HG03571 (cell line): ENCODE measurements around the gene QTRT2.

Experiments
- ATAC-seq: cut with Tn5 transposase; IDR thresholded peaks from one replicate; pipeline ENCODE4 v1.9.1; 2021; ENCODE audit not compliant: unreplicated experiment

Gene QTRT2

DNA sequence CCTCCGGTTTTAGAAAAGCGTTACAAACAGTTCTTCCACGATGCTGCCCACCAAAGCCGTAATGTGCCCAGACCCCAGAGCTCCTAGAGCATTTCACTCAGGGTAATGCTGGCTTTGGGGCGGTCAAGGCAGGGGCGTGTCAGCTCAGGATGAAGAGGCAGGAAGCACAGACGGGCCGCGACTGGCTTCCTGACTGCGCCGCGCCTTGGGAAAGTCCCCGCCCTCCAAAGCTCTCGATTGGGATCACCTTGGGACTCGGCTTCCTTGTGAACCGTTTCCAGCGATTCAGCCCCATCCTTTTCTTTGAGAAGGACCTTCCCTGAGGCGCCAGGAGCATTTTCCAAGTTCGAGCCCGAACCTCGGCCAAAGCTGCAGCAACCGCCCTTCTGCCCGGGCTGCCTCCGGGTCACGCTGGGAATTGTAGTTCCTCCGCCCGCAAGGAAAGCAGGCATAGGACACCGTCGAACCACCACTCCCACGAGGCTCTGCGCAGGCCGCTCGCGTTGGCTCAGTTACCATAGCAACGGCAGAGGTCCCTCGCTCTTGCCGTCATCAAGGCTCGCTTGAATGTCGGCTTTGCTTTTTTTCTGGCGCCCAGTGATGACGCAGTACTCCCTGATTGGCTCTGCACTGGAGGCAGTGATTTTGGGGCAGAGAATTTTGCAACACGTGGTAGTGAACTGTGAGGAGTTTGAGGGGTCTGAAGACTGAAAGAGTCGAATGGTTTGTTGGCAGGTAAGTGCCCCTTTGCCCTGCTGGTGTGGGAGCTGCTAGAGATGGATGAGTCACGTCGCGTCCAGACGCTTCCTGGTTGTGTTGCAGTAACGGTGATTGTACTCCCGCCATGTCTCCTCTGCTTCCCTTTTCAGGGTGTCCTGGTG is at the start of gene QTRT2, which contains the start of gene CCDC191:
QTRT2 (plus strand) TSS at position 608 of the 881 bp plus-strand sequence. CDS start 8,521 bp downstream, outside the sequence.
CCDC191 (minus strand) TSS at position 397 of the 881 bp plus-strand sequence; CDS start at position 337, 60 bp downstream.
- ATAC-seq: peak; percentile 97

DNA sequence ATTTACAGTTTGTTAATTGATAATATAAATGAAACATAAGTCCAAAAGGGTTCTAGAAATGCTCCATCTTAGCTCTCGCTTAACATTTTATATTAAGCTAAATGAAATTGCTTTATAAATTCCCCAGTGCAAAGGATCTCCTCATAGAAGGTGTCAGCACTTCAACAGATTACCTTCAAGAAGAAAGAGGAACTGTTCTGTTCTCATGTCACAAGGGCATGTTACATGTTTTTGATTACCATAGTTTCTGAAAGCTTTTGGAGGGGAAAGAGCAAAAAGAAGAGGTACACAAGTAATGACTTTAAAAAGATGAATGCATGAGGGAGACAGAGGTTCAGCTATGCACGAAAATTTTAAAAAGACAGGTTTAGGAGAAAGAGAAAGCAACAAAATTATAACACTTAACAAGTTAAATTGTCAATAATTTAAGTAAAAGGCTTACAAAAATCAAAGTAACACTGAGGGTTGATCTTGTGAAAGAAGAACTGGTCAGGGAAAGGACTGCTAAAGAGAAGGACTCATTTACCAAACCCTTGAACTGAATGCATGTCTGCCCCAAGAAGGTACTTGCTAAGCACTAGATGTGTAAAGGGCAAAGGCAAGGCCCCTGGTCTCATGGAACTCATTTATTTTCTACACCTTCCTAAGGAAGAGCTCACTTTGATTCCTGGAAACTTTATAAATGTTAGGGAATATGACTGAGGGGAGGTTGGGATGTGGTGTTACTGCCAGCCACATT is 45.3 kb upstream of the QTRT2 start:
- no peak for ATAC-seq

DNA sequence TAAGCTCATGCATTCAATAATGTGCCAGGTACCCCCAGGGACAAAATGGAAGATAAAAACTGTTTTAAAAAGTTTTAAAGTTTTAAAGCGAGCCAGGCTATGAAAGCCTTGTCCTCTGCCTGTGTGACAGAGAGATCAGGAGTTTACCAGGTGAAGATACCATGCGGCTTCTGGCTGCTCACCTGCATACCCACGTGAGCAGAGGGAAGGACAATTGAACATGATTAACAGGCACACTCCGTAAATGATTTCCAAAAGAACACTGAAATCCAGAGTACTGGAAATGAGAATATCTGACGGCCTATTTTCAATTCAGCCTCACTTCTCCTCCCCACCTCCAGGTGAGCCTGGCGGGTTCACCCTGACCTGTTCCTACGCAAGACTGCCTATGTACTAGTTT is 42.3 kb upstream of the QTRT2 start:
- ATAC-seq: no peak

DNA sequence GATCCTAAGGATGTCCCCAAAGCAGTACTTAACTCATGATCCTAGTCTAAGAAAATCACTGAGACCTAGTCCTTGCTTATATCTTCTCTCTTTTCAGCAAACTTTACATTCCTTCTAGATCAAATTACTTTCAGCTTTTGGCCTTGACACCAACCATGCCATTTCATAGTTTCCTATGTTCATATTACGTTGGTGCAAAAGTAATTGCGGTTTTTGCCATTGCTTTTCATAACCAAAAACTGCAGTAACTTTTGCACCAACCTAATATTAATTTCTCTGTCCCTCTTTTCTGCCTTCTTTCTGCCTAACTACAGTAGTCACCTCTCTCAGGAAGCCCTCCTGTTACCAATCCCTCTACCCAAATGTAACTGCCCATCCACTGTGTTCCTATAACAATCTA is 37.1 kb upstream of the QTRT2 start:
- ATAC-seq: no peak

DNA sequence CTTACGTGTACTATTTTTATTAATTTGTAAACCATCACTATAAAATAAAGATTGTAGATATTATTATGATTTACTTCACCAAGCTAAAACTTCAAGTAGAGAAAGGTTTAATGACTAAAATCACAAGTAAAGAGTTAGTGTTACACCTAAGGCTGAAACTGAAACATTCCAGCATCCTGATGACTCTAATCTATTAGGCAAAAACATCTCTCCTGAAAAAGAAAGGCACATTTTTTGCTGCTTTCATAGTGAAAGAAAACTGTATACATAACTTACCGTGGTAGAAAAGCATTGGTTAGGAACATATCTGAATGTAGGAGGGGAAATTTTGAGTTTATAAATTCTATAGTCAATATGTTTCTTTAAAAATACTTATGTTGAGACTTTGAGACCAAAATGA is 35.6 kb upstream of the QTRT2 start:
- ATAC-seq: no peak

DNA sequence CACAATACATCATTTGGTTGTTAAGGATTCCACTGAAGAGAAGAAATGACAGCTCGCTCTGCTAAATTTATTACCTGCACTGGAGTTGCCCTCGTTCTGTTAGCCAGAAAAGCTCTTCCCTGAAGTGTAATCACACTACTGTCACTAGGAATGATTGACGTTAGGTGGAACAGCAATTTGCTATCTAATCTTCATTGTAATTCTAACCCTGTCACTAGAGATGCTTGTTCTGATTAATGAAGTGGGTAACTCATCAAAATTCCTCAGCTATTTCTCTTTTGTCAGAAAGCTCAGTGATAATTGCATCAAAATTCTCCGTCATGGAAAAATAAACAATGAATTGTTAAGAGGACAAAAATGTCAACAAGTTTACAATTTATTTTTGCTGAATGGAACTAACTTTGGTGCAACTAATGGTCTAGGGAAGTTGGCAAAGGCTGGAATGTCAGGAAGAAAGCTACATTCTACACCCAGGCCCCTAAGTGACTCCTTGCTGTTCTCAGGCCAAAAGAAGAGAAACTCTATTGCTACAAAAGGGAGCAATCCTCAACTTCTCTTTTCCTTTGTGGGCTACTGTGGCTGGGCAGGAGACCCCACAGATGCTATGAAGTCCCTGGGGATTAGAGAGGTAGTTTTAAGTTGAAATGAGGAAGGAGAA is 34.3 kb upstream of the QTRT2 start:
- ATAC-seq: no peak

DNA sequence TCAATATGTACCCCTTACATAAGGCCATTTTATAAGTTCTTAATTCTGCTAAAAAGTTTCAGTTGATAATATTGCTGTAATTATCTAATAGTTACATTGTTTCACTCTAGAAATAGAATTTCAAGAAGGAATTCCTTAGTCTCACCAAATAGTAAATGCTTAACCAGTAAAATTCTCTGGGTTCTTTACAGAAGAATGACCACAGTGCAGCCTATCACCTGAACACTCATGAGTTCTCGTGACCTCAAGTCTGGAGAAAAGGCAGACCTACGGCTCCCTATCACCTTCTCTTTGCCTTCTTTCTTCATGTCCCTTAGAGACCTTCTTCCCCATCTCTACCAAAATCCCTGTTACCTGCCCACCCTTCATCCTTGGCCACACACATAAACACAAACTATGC is 31.1 kb upstream of the QTRT2 start:
- no peak for ATAC-seq

DNA sequence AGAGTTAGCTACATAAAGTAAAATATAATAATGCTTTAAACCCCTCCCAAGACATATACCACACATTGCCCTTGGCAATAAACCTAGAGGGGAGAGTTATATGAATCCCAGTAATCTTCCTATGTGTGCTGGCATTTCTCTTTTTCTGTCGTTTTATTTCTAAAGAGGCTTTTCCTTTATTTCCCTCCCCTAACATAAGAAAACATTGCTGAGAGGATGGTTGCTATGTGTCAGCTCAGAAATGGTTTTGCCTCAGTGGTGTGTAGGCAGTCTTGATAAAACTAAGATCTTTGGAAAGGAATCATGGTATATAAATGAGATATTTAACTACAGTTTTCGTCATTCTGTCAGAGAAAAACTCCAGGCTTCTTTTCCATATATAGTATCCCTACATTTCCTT is 30.2 kb upstream of the QTRT2 start:
- no peak for ATAC-seq

DNA sequence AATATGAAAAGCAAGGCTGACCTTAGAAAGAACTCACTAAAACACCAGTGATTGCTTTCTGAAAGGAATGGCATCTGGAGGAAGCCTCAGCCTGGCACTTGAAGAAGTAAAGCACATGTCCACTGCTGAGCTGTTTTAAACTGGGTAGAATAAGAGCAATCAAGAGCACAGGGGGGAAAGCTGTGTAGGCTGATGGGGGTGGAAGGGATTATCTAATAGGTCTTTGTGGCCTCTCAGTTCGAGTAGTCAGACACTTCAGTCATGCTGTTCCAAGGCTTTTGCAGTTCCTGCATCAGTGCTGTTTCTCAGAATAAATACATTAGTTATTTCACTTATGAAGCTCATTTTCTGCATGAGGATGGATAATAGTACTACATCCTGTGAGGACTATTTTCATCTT is 22.8 kb upstream of the QTRT2 start:
- ATAC-seq: no peak

DNA sequence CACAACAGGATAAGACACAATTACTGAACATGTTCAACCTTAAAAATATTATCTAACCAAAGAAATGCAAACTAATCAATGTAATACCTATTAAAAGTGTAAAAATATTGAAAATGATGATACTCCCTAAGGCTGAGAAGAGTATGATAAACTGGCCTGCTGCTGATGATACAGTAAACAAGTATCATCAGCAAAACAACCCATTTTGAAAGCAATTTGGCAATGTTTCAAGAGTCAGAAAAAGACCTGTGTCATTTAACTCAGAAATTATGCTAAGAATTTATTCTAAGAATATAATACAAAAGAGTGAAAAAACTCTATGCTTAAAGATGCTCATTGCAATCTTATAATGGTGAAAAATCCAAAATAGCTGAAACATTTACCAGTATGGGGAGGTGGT is 22.3 kb upstream of the QTRT2 start:
- no peak for ATAC-seq

DNA sequence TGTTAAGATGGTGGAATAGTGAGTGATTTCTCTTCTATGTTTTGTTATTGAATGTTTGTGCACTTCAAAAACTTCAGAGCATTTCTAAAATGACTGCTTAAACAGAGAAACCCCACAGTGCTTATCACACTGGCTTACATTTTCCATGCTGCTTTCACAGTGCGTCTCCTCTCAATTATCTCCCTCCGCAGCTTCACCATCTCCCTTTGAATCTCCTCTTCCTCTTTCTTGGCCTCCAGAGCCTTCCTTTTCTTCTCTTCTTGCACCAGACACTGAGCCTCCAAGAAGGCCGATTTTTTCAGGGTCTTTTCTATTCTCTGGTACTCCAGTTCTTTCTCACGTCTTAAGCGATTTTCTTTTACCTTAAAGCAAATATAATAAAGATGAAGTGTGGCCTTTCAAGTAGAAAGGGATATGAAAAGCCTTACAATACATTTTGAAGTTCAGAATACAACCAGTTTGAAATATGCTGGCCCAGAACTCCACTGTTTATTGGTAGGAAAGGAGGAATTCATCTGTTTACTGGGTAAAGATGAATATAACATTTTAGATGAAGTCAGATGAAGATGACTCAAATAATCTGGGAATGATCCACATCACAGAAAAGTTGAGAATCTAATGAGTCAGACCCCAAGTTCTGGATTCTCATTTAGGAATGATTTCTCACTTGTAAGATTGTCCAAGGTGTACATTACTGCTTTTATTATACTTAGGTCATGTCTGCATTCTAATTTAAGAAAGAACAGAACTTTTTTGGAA is 21.6 kb upstream of the QTRT2 start:
- ATAC-seq: no peak

DNA sequence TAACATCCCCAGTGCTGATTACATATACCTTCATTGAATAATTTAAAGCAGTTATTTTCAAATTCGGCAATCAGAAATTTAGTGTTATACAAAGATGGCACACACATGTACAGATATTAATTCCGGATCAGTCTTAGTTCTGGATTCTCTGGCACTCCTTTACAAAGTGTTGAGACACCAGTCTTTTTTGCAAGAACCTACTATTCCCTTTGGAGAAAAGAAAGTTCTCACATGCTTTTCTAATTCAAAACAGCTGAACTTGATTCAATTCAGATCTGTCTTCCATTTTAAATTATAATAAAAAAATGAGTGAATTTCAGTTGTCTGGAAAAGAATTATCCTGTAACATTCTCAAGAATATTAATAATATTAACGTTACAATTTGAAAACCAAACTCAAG is 20.6 kb upstream of the QTRT2 start:
- no peak for ATAC-seq

DNA sequence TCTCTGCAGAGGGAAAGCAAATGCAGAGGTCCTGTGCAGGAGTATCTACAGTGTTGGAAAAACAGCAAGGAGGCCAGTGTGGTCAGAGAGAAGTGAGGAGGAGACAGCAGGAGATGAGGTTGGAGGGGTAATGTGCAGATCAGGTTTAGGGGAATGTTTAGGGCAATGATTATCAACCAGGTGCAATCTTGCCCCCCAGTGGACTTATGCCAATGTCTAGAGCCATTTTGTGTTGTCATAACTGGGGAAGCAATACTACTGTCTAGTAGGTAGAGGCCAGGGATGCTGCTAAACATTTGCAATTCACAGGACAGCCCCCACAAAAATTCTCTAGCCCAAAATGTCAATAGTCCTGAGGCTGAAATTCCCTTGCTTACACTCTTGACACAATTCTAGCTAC is 13.3 kb upstream of the QTRT2 start:
- ATAC-seq: no peak

DNA sequence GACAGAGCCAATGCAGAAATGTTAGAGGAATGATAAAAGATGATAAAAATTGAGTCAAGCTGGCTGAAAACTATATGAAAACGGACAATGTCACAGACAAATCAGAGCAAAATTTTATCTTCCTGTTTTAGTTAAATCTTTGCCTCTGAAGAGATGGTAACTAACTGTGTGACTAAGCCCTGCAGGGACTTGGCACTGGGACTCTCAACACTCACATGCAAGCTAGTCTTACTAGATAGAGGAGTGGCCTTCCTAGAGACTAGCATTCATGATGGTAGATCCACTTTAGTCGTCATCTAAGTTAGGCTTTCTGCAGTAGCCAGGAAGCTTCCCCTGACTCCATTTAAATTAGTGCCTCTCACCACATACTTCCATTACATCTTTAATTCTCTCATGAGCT is 4.3 kb upstream of the QTRT2 start:
- ATAC-seq: no peak

DNA sequence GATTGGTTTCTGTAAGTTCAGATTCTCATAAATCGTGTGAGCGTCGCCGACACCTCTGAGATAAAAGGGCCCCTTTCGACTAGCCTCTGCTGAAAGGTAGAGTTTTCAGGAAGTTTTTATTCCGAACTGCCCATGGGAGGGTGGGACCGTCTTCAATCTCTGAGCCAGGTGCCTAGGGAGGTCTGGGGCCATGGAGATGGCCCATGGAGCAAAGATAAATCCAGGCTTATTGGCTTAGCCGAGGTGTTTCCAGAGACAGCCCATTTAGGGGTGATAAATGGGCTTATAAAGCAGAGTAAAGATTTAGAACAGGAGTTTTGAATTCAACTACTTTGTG is 442 bp downstream of the QTRT2 start:
- ATAC-seq: peak; percentile 4

DNA sequence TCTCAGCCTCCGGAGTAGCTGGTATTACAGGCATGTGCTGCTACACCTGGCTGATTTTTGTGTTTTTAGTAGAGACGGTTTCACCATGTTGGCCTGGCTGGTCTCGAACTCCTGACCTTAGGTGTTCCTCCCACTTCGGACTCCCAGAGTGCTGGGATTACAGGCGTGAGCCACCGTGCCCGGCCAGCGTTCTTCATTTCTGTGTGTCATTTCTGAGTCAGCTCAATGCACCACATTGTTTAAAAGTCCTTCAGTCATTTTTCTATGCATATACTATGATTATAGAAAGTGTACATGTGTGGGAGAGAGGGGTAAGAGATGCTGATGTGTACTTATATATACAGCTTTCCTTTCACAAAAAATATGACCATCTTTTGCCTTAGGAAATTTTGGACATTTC is 2.1 kb downstream of the QTRT2 start:
- ATAC-seq: no peak

DNA sequence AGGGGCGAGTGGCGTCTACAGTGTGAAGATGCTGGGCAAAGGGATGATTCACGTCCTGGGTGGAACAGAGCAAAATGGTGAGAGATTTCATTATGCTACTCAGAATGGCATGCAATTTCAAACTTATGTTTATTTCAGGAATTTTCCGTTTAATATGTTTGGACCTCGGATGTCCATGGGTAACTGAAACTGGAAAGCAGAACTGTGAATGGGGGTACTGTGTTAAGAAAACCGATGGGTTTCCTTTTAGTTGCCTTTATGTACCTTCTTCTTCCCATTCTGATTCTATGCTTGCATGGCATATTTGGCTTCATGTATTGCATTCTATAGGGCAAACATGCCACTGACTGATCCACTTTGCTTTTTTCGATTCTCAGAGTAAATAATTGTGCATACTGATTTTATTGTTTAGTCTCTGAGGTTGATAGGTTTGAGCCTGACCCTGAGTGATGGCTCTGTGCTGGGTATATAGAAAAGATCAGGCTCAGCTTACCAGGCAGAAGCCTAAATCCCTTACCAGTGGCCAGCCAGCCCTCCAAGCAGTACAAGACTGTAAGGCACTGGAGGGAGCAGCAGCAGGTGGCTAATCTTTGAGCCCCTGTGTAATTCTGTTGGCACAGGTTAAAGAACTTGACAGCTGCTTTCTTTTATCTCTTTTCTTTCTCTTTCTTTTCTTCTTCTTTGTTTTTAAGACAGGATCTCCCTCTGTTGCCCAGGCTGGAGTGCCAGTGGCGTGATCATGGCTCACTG is 4.5 kb downstream of the QTRT2 start:
- no peak for ATAC-seq

DNA sequence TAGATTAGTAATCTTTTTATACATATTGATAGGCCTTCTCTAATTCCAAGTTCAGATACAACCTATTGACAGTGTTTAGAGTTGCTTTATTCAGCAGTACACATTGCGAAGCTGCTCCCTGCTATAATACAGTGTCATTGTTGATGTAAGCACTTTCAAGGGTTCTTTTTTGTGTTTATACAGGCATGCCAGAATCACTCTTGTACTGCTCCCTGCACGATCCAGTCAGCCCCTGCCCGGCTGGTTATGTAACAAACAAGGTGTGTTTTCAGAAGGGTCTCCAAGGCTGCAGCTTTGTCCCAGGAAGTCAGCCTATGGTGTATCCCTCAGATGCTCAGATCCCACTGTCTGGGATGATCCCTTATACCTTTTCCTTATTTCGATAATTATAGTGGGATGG is 11.3 kb downstream of the QTRT2 start:
- ATAC-seq: no peak

DNA sequence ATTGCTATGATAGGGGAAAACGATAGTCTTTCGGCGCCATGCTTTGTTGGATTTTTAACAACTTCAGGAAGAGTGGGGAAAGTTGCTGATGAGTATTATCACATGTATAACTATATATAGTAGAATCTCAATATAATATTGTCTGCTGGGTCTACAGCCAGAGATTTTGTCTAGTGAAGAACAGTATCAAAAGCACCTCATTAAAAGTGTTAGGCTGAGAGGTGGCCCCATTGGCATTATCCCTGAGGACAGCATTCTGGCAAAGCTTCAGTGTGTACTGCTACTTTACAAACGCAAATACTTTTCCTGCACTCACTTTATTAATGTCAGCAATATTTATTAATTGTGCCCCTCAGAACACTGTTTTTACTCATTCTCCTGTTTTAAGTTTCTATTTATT is 11.8 kb downstream of the QTRT2 start:
- no peak for ATAC-seq

DNA sequence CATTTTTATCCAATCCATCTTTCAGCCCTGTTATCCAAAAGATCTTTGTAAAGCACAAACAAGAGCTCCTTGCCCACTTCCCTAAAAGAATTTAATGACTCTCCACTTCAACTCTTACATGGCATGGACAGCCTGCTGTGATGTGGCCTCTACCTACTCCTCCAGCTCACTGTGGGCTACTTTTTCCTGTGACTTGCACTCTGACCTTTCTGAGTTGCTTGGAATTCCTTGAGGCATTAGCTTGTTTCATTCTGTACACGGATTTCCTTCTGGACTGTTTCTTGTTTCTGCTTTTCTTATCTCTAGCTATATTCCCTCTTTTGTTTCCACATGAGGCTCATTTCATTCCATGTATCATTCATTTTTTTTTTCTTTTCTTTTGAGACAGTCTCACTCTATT is 15.2 kb downstream of the QTRT2 start:
- no peak for ATAC-seq
